Epidermal melanocyte (primary cell): Measurements from ENCODE around the gene SMIM24.
"Not testable (repeated sequence)": the region's sequence is repeated elsewhere in the genome, so short reads cannot be mapped to it uniquely, and the experiment has no call there.

Source experiments
- DNase-seq: peaks from one replicate; pipeline ENCODE4 v3.0.0; 2011; ENCODE audit warnings: low spot score; ENCODE audit not compliant: insufficient read length

Gene SMIM24

DNA sequence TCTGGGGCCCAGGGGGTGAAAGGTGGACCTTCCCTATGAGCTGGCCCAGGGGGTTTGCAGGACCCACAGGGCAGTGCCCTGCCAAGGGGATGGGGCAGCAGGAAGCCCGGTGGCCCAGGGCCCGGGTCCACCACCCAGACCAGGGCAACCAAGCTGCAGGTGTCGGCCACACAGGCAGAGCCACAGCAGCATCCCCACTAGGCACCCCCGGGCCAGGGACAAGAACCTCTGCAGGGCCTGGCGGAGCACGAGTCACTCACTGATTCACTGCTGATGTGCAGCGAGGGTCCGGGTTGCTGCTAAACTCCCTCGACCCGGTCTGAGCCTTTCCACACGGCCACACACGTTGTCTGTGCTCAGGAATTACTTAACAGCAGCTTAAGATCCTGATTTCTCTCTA lies 34.6 kb upstream of the SMIM24 start:
- no peak for DNase-seq

DNA sequence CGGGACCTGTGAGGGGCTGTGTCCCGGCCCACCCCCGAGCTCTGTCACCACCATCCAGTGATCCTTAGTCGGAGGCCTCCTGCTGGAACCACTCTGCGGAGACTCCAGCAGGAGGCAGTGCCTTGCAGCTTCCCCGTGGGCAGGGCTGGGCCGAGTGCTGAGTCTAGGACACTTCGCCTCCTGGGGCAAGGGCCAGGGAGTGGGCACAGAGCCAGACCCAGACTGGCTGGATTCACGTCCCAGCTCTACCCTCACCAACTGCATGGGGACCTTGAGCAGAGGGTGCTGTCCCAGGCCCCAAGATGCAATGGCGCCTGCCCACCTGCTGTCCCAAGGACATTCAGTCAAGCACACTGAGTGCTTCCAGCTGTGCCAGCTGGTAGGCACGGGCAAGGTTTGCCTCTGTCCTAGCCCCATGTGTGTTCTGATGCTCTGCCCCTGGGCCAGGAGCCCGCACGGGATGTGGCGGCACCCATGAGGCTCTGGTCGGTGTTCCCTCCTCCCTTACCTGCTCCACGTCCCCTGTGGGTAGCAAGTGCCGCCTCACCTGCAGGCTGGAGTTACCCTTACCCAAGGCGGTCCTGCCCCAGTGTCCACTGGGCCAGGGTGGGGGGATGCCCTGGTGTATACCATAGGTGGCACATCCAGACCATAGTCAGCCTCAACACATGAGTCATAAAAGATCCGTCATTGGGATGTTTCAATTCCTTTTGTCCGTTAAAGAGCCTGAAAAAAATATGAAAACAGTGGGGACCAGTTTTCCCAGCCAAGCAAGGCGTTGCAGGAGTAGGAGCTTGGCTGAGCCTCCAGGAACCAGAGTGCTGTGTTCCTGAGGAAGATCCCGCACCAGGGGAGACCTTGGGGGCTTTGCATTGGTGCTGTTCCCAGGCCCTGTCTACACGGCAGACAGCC lies 33.2 kb upstream of the SMIM24 start:
- DNase-seq = no peak

DNA sequence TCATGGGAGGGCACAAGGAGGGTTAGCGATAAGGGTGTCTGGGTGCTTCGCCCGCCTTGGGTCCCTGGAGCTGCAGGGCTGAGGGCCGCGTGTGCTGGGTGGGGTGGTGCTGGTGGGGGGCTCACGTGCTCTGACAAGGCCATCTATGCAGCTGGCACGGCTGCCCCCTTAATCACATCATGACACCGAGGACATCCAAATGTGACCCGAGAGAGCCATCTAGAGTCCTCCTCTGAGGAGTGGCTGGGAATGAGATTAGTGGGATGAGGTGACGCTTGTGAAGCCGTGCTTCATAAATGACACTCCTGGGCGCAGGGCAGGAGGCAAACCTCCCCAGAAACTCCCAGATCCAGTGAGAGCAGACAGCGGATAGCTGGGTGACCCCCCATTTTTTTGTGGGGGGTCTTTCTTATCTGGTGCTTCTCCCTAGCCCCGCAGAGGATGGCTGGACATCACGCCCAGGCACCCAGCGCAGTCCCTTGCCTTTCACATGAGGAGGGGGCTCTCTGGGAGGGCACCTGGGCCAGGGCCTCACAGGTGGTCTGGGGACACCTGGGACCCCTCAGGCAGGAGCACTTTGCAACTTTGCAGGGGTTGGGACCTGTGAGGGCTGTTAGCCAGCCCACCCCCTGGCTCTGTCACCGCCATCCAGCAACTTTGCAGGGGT lies 32.4 kb upstream of the SMIM24 start:
- no peak for DNase-seq

DNA sequence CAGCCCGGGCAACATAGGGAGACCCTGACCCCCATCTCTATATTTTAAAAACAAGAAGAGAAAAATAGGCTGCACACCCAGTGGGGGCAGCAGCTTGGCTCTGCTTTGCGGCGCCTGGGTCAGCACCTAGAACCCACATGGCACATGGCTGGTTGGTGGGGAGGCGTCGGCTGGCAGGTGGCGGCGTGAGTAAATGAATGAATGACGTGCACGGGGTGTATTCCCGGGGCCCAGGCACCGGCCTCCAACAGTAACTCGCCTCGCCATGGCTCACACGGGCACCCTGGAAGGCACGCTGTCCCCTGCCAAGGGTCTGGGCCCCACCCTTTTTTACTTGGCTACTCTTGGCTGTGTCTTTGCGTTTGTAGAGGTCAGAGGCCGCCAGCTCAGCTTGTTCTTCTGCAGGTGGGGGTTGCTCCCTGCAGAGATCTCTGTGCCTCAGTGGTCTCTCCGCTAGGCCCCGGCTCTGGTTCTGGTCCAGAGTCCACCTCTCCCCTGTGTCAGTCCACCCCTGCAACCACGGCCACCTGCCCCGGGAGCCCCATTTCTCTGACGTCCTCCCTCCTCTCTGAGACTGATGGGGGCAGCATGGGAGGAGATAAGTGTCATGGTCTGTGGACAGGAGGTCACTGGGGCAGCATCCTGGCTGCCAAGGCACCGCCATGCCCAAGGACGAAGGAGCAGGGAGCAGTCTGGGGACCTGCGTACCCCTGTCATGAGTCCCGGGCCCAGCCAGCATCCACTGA lies 31.4 kb upstream of the SMIM24 start:
- no peak for DNase-seq

DNA sequence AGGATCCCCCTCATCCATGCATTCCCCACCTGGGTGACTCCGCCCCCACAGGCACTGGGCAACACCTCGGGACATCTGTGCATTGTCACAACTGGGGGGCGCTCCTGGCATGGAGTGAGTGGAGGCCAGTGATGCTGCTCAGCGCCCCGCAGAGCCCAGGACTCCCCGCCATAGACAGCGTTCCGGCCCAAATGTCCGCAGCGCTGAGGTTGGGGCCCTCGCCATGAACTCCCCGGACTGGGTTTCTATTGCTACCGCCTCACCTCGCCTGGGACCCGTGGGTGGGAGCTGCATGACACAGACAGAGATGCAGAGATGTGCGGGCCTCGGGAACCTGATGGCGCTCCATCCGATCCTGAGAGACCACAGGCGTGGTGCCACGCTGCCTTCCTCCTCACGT lies 30.4 kb upstream of the SMIM24 start:
- no peak for DNase-seq

DNA sequence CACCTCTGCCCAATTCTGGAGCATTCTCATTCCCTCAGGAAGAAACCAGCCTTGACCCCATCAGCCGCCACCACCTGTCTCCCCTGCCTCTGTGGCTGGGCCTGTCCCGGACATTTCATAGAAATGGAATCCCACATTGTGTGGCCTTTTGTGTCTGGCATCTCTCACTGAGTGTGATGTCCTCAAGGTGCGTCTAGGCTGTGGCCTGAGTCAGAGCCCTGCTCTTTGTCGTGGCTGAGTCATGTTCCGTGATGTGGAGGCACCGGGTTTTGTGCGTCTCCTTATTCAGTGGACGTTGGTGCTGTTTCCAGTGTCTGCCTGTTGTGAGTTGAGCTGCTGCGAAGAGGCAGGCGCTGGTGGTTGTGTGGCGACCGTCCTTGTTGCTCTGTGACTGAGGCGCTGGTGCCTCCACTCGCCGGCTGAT lies 29.3 kb upstream of the SMIM24 start:
- DNase-seq = no peak

DNA sequence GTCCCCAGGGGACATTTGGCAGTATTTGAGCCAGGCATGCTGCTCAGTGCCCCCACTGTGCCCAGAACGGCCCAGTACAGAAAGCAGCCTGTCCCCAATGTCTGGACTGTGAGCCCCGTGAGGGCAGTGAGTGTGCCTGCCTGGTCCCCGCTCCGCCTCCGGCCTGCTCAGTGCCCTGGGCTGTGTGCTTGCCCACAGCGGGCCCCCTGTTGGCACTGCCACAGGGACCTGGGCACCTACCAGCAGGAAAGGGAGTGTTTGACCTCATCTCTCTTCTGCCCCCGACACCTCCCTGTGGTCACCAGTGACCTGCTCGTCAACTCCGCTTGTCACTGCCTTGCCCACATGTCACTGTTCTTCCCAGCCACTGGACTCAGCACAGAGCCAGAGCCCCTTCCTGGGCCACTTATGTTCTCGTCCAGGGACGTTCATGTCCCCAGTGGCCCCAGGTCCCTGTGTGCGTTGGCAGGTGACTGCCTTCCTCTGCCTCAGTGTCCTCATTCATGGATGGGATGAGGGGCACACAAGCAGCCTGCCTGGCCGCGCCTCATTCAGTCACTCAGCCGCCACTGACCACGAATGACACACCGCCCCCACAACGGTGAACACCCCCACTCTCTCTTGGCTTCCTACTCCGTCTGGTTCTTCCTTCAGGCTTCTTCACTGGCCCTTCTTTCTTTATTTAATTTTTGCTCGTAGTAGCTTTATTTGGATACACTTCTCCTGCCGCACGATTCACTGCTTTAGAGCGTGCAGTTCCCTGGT lies 28.6 kb upstream of the SMIM24 start:
- no peak for DNase-seq

DNA sequence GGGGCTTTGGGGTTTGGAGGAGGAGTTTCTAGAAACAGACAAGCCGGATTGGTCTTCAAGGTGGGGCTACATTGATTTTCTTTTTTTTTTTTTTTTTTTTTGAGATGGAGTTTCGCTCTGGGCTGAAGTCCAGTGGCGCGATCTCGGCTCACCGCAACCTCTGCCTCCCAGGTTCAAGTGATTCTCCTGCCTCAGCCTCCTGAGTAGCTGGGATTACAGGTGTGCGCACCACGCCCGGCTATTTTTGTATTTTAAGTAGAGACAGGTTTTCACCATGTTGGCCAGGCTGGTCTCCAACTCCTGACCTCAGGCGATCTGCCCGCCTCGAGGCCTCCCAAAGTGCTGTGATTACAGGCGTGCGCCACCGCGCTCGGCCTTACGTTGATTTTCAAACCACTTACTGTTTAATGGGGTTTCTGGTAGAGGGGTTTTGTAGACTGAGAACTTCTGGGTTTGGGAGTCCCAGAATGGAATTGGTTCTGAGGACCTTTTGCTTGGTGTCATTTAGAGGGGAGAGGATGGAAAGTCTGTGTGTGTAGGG lies 27.9 kb upstream of the SMIM24 start:
- not testable (repeated sequence) for DNase-seq

DNA sequence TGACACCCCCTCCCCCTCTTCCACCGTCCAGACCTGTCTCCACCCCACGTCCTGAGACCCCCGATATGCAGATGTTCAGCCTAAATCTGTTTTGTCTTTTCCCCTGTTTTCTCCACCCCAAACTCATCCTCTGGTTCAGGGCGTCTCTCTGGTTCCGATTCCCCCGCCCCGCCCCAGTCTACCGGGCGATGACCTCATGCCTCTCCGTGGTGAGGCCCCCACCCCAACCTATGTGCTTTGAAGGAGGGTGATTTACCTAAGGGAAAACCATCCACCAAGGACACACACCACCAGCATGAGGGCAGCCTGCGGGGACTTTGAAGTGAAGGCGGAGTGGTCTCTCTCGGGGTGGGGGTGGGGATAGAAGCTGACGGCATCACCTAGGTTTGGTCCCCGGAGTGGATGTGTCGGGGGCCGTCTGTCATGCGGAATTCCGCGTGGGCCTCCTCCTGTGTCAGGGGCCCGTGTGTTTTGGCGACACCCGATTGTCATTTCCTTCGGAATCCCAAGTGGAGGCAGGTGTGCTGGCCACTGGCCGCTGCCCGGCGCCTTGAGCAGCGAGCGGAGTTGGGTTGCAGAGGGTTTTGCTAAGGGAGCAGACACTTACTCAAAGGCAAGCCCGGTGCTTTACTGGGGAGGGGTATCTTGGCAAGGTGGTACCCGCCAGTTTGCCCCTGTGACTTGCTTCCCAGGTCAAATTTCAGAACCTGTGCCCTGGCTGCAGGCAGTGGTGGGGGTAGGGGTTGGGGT lies 27.2 kb upstream of the SMIM24 start:
- DNase-seq = no peak

DNA sequence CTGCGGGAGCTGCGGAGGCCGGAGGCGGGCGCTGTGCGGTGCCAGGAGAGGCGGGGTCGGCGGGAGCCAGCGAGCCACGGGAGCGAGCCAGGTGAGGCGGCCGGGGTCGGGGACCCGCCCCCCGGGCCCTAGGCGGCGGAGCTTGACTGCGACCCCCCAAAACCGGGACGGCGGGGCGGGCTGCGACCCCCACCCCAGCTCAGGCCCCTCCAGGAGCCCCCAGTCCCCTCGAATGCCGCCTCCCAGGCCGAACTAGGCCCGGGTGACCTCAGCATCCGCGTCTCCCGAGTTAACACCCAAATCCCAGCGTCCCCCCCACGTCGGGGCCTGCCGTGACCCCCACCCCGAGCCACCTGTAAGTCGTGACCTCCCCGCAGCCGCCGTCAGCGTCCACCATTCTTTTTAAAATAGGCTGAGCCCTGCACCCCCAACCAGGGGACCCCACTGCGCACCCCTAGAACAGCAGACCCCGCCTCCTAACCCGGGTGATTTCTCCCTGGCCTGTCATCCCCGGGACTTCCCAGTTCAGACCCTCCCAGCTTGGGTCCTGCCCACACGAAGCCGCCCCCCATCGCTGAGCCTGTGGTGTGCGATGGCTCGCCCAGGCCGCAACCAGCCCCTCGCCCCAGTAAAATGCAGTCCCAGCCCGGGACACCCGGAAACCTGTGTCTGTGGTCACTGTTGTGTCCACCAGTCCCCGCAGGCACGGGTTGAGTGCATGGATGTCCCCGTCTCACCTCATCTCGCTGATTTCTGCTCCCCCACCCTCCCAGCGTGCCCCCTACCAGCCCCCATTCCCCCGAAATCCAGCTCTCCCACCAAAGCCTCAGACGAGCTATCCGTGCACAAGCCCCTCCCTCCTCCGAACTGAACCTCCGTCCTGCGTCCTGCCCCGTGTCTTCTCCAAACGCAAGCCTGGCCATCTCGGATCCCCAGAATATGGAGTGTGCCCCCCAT lies 26.3 kb upstream of the SMIM24 start:
- no peak for DNase-seq

DNA sequence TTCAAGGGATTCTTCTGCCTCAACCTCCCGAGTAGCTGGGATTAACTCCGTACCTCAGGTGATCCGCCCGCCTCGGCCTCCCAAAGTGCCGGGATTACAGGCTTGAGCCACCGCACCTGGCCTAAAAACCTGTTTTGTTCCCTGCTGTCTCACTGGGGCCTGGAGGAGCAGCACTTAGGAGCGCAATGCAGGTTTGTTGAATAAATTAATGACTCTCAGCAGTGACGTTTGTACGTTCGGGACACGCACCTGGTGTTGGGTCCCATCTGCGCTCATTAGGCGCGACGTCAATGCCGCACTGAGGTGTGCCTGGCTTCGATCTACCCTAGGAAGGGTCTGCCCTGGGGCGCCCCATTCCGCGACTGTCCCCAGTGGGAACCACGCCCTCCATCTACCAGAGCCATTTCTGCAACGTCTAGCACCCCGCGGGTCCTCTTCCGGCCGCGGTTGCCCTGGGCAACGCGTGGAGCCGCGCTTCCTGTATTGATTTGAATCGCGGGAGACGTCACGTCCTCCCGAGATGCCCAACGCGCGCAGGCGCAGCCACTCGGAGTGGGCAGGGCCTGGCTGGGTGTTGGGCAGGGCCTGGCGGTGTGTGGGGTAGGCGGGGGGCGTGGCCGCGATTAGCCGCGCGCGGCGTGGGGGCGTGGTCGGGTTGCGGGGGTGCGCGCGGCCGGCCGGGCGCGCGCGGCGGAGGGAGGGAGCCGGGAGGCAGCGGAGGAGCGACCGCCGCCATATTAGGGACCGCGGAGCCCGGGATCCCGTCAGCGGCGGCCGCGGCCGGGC lies 25.5 kb upstream of the SMIM24 start, which contains the start of gene FZR1:
Gene FZR1 (plus strand): TSS at position 714 of the 786 bp plus-strand sequence. CDS start 16,679 bp downstream, outside the sequence.
- peak; percentile 99 for DNase-seq

DNA sequence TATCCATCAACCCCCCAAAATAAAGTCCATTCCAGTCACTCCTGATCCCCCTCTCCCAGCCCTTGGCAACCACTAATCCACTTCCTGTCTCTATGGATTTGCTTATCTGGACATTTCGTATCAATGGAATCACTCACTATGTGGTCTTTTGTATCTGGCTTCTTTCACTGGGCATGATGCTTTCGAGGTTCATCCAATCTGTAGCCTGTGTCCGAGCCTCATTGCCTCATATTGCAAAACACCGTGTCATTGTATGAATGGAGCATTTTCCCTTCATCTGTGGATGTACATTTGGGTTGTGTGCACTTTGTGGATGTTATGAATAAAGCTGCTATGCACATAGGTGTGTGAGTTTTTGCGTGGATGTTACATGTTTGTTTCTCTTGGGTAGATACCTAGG lies 24.4 kb upstream of the SMIM24 start:
- no peak for DNase-seq

DNA sequence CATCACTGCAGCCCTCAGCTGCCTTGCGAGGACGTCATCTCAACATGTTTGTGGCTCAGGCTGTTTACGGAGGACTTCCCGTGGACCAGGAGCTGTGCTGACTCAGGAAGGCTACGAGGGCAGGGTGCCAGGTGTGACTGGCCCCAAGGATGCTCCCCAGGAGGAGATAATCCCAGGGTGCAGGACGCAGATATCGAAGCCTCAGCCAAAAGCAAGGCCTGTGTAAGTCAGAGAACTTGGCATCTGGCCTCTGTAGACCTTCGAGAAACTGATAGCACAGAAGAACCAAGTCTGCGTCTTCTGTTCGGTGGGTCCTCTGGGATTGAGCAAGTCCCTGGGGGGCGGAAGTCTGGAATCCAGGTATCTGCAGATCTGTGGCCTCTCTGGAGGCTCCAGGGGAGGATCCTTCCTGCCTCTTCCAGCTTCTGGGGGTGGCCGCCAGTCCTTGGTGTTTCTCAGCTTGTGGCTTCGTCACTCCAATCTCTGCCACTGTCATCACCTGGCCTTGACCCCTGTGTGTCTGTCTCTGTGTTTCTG lies 22.8 kb upstream of the SMIM24 start:
- DNase-seq = no peak

DNA sequence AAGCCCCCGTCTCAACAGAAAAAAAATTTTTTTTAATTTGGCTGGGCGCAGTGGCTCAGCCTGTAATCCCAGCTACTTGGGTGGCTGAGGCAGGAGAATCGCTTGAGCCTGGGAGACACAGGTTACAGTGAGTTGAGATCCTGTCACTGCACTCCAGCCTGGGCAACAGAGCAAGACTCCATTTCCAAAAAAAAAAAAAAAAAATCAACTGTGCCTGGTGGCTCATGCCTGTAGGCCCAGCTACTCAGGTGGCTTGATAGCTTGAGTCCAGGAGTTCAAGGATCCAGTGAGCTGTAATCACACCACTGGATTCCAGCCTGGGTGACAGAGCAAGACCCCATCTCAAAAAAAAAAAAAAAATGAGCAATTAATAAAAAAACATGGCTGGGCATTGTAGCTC lies 21.5 kb upstream of the SMIM24 start:
- no peak for DNase-seq

DNA sequence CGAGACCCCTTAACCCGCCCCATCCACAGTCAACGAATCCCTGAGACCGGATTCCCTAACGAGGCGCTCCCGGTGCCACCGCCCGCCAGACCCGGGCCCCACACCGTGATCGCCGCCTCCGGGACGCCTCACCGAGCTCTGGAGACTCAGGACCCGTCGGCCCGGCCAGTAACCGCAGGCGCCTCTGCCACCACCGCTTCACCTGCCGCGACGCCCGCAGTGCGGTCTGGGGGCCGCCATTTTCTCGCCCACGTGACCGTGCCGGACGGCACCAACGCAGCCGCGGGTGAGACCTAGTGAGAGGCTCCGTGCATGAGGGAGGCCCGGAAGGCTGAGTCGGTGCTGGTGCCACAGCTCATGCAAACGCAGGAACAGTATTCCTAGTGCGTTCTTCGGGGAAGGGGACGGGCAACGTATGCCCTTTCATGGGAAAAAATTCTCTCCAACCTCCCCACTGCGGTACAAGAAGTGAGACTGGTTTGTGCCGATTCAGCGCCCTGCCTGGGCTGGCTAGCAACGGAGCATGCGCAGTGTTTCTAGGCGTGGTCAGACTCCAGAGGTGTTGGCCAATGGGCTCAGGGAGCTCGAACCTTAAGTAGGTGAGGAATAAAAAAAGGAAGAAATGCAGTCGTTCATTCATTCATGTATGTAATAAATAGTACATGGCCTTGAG lies 20.2 kb upstream of the SMIM24 start, which contains the start of gene DOHH:
Gene DOHH (minus strand): TSS at position 246 of the 673 bp plus-strand sequence. CDS start 3,860 bp downstream, outside the sequence.
- DNase-seq = peak; percentile 98

DNA sequence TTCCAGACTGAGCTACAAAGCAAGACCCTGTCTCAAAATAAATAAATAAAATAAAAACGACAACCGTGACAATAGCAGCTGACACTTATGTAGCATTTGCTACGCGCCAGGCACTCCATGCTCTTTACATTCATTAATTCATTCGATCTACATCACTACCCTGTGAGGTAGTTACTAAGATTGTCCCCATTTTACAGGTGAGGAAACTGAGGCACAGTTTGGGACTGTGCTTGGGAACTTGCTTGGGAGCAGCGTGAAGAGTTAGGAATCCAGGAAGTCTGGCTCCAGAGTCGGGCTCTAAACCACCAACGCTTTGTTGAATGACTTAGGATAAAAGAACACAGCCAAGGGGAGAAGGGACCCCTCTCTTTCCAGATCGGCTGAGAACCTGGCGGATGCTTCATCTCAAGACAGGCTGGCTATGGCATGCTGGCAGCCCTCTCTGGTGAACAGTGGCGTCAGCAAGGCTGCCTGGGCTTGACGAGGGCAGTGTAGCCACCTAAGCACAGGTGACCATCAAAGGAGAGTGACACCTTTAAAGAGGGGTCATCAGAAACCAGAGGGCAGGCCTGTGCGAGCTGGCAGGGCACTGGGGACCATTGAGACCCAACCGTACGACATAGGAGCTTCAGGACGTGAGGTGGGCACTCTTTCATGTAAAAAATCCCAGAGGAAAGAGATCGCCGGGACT lies 19.6 kb upstream of the SMIM24 start:
- DNase-seq = no peak
